Measurements from ENCODE around the gene S1PR2. TPM values are rescaled to one million over a fixed set of nuclear protein-coding genes. Genes with fewer than 3 reads are reported as not detected.
A peak's percentile ranks its signal among the peaks of the same experiment; 100 is the strongest.

S1PR2 gene
- total and polyA plus RNA-seq, 9 donors = 3.6 to 25.9 (median 7.0) TPM

DNA sequence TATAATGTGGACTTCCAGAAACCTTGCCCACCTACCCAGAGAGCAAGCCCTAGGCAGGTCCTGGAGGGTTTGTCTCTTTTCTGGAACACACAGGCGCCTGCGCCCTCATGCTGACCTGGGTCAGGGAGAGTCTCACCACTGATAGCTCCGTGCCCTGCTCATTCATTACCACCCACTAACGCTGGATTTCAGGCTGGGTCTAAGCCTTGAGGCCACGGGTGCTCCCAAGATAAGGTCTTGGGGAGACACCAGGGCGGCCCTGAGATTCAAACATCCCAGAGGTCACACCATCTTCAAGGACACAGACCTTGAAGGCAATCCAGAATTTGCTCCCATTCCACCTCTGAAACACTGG is 5.1 kb downstream of the S1PR2 start:
- no peaks in the 10 kb centered on the region for H3K27me3 ChIP-seq
- H3K36me3 ChIP-seq = no peaks in the 10 kb centered on the region
- H3K27ac ChIP-seq = peak overlapping the region; percentile 69 to 81
- H3K4me3 ChIP-seq = no peak overlapping the region
- no peak for TF ChIP-seq EP300 (IDR thresholded peaks at IDR 0.05)
- TF ChIP-seq POLR2A (IDR thresholded peaks at IDR 0.05) = no peak
- no peak for TF ChIP-seq CTCF (IDR thresholded peaks at IDR 0.05)
- 10 to 26% (median 20%) methylated on average over 6 of the region's 6 CpGs for WGBS, 3 donors
- peak in 4 of 5 donors; percentile 55 to 82 (median 62) for DNase-seq
- peaks cover 10% of the 10 kb centered on the region for H3K4me1 ChIP-seq (ENCODE audit: insufficient read depth)
- intact Hi-C loops (cut with DNase I) = loop anchor here in 1 of 4 donors (10.0 kb wide), 1 partner anchor 111 kb away; the partner anchor contains the start of genes EIF3G and P2RY11
- no peaks in the 10 kb centered on the region for H3K9me3 ChIP-seq

DNA sequence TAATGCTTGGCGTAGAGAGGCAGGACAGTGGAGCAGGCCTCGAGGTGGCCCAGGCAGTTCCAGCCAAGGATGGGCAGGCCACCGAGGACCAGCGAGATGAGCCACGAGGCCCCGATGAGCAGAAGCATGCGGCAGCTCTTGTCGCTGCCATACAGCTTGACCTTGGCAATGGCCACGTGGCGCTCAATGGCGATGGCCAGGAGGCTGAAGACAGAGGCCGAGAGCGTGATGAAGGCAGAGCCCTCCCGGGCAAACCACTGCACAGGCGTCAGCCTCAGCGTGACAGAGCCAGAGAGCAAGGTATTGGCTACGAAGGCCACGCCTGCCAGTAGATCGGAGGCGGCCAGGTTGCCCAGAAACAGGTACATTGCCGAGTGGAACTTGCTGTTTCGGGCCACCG is 6.8 kb downstream of the S1PR2 start:
- H3K27ac ChIP-seq = peak overlapping the region in 1 of 2 donors; percentile 72
- H3K27me3 ChIP-seq = no peaks in the 10 kb centered on the region
- no peak overlapping the region for H3K4me3 ChIP-seq
- 94 to 97% (median 95%) methylated on average over 23 of the region's 23 CpGs for WGBS, 3 donors
- TF ChIP-seq CTCF (IDR thresholded peaks at IDR 0.05) (no peak), EP300 (IDR thresholded peaks at IDR 0.05) (no peak), POLR2A (IDR thresholded peaks at IDR 0.05) (no peak)
- H3K9me3 ChIP-seq = no peaks in the 10 kb centered on the region
- DNase-seq = peak in 3 of 5 donors; percentile 13 to 50 (median 42)
- peaks cover 10% of the 10 kb centered on the region for H3K4me1 ChIP-seq (ENCODE audit: insufficient read depth)
- intact Hi-C loops (cut with DNase I) = loop anchor here in 1 of 4 donors (10.0 kb wide), 1 partner anchor 110 kb away; the partner anchor contains the start of genes EIF3G and P2RY11
- no peaks in the 10 kb centered on the region for H3K36me3 ChIP-seq

GRCh38 chr19:10223488-10224213 is 7.5 kb downstream of the S1PR2 start:
- peaks cover 10% of the 10 kb centered on the region for H3K4me1 ChIP-seq (ENCODE audit: insufficient read depth)
- H3K4me3 ChIP-seq = no peak overlapping the region
- no peaks in the 10 kb centered on the region for H3K36me3 ChIP-seq
- intact Hi-C loops (cut with DNase I) = loop anchor here in 1 of 4 donors (10.0 kb wide), 1 partner anchor 109 kb away; the partner anchor contains the start of genes EIF3G and P2RY11
- no peaks in the 10 kb centered on the region for H3K27me3 ChIP-seq
- H3K9me3 ChIP-seq = no peaks in the 10 kb centered on the region
- TF ChIP-seq EP300 (IDR thresholded peaks at IDR 0.05) = no peak
- TF ChIP-seq POLR2A (IDR thresholded peaks at IDR 0.05) = no peak
- TF ChIP-seq CTCF (IDR thresholded peaks at IDR 0.05) = no peak
- peak in 2 of 5 donors; percentile 35 to 45 for DNase-seq
- WGBS, 3 donors = 91 to 95% (median 94%) methylated on average over 28 of the region's 28 CpGs
- no peak overlapping the region for H3K27ac ChIP-seq

- no peaks in the 10 kb centered on the region for H3K36me3 ChIP-seq
- 87 to 90% (median 87%) methylated on average over 14 of the region's 14 CpGs for WGBS, 3 donors
- H3K4me1 ChIP-seq (ENCODE audit: insufficient read depth) = peaks cover 6% of the 10 kb centered on the region
- no peaks in the 10 kb centered on the region for H3K9me3 ChIP-seq
- H3K27ac ChIP-seq = no peak overlapping the region
- DNase-seq = no peak
- TF ChIP-seq CTCF (IDR thresholded peaks at IDR 0.05) (no peak), POLR2A (IDR thresholded peaks at IDR 0.05) (no peak), EP300 (IDR thresholded peaks at IDR 0.05) (no peak)
- H3K27me3 ChIP-seq = no peaks in the 10 kb centered on the region
- no peak overlapping the region for H3K4me3 ChIP-seq
- intact Hi-C loops (cut with DNase I) = loop anchor here in 1 of 4 donors (10.0 kb wide), 1 partner anchor 108 kb away; the partner anchor contains the start of genes EIF3G and P2RY11
These were observed 8.8 kb downstream of the S1PR2 start for GRCh38 chr19:10222201-10222890.

Measured in ovary (tissue), 9 donors.